Kidney epithelial cell (primary cell): ENCODE results near the gene SMIM28. TPM values are rescaled to one million over a fixed set of nuclear protein-coding genes. Genes with fewer than 3 reads are reported as not detected.
"Not testable (repeated sequence)": the region's sequence is repeated elsewhere in the genome, so short reads cannot be mapped to it uniquely, and the experiment has no call there.

Source experiments
- DNase-seq: peaks from one replicate; pipeline ENCODE4 v3.0.0-alpha.2; 2010; ENCODE audit warnings: low read depth
- H3K27me3 ChIP-seq: 2 replicates; pipeline ENCODE4 v1.6.0; 2011; ENCODE audit warnings: low read length; ENCODE audit not compliant: control insufficient read depth, insufficient read depth
- H3K36me3 ChIP-seq: 2 replicates; pipeline ENCODE4 v1.5.1; 2011; ENCODE audit warnings: low read length; ENCODE audit not compliant: control insufficient read depth, insufficient read depth
- H3K4me3 ChIP-seq: 2 replicates; pipeline ENCODE4 v1.5.1; 2011; ENCODE audit warnings: low read depth, mild to moderate bottlenecking, control low read depth, low read length
- total RNA-seq: library from RNA; depleted of rRNA; stranded (reverse); fragments of >200 nt; gene quantifications from 2 replicates; pipeline ENCODE4 v1.2.3, GENCODE V29; 2015
- TF ChIP-seq, protein P1 (sequence below): IDR thresholded peaks from 2 replicates; pipeline ENCODE4 v1.5.1; 2011; ENCODE audit warnings: mild to moderate bottlenecking, moderate library complexity, low read length, control low read depth, inconsistent platforms; ENCODE audit not compliant: insufficient read depth, poor library complexity, severe bottlenecking

Gene SMIM28
- total RNA-seq, 1 donor from 2014 or later, result not detected

DNA sequence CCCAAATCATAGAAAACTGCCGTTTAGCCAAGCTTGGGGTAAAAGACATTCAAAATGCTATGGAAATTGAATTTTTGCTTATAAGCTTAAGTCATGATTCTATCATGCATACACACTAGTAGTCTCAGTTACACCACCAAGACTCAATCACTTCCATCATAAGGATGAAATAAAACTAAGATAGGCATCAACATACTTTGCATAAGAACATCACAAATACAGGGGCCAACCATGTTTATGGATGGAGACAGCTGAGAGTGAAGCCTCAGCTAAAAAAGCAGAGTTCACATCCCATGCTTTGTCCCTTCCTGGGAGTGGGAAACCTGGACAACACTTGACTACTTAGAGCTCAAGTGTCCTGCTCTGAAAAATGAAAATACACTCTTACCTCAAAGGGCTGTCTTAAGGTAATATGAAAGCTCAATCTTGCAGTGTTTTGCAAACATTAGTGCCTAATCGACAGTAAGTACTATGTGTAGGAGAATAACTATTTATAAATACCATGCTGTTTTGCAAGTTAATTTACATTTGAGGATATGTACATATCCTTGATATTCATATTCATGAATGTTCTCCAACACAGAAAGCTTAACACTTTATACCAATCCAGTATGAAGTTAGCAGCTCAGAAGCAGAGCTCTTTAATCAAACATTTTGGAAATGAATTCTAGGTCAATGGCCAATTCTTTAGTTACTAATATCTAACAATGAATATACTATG is 32.0 kb upstream of the SMIM28 start:
- Histone ChIP-seq H3K27me3 (no peaks in the 10 kb centered on the region), H3K4me3 (no peak overlapping the region), H3K36me3 (no peaks in the 10 kb centered on the region)
- DNase-seq, result no peak
- TF ChIP-seq, protein P1, sequence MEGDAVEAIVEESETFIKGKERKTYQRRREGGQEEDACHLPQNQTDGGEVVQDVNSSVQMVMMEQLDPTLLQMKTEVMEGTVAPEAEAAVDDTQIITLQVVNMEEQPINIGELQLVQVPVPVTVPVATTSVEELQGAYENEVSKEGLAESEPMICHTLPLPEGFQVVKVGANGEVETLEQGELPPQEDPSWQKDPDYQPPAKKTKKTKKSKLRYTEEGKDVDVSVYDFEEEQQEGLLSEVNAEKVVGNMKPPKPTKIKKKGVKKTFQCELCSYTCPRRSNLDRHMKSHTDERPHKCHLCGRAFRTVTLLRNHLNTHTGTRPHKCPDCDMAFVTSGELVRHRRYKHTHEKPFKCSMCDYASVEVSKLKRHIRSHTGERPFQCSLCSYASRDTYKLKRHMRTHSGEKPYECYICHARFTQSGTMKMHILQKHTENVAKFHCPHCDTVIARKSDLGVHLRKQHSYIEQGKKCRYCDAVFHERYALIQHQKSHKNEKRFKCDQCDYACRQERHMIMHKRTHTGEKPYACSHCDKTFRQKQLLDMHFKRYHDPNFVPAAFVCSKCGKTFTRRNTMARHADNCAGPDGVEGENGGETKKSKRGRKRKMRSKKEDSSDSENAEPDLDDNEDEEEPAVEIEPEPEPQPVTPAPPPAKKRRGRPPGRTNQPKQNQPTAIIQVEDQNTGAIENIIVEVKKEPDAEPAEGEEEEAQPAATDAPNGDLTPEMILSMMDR, result no peak

DNA sequence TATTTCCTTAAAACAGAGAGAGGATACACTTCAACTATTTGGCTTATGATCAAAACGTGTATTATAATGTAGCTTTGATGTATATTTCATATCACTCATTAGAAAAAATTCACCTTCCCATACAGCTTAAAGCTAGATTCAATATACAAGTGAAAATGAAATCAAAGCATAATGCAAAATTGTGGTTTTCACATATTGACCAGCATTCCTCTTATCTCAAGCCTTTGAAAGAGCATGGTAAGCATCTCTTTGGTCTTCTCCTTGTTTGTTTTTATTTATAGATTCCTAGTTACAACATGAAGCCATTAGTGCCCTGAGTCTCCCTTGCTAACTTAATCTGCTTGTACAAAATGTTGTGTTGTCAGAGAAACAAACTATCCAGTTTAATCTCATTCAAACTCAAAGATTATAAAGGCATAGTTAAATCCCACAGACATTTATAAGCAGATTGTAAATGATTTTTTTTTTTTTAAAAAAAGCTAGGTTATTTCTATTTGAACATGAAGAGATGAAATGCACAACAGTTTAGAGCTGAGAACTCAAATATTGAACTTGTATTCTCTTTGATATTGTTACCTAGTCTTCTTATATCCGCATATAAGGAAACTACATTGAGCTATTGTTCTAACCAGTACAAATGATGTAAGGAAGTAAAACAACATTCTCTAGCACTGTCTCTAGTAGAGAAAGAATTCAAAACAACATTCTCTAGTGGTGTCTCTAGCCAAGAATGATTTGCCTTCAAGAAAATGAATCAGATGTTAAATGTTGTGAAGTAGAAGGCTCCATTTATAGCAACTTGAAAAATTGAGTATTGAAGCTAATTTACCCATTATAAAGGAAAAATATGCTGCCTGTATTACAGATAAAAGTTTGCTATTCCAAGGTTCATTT is 31.2 kb upstream of the SMIM28 start:
- TF ChIP-seq, protein P1, result no peak
- DNase-seq, result peak; percentile 2
- no peaks in the 10 kb centered on the region for H3K36me3 ChIP-seq

DNA sequence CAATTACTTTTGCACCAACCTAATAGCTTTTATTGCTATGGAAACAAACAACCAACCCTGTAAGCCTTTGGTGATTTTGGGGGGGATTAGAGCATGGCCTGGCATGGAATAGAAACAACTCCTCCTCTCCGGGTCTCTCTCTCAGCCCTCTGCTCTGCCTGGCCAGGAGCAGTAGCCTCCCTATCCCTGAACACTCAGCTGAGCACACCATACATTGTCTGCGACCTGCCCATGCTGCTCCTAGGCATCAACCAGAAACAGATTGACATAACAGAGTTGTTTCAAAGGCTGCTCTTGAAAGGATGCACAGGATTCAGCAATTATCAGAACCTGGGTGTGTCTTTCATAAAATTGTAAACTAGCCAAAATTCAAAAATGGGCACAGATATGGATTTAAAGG is 29.8 kb upstream of the SMIM28 start:
- Histone ChIP-seq H3K27me3 (no peaks in the 10 kb centered on the region), H3K36me3 (no peaks in the 10 kb centered on the region)
- TF ChIP-seq, protein P1, result no peak

More for the DNA sequence above, 31.2 kb upstream of the SMIM28 start:
- Histone ChIP-seq H3K27me3 (no peaks in the 10 kb centered on the region), H3K4me3 (no peak overlapping the region)

DNA sequence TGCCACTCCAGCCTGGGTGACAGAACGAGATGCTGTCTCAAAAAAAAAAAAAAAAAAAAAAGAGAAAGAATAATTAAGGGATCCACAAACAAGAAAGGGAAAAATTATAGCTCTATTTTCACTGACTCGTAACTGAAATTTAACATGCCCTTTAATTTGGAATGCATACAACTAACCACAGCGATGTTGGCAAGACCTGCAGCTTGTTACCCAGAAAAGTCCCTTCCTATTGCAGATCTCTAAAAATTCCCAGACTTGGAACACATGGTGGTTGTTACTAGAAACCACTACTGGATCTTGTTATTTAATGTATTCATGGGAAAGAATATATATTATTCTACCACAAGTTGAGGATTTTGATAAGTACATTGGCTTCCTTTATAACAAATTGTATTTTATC is 27.8 kb upstream of the SMIM28 start:
- DNase-seq, result no peak
- TF ChIP-seq, protein P1, result no peak
- Histone ChIP-seq H3K36me3 (no peaks in the 10 kb centered on the region), H3K27me3 (no peaks in the 10 kb centered on the region), H3K4me3 (no peak overlapping the region)

More for the DNA sequence above, 29.8 kb upstream of the SMIM28 start:
- no peak for DNase-seq
- no peak overlapping the region for H3K4me3 ChIP-seq

DNA sequence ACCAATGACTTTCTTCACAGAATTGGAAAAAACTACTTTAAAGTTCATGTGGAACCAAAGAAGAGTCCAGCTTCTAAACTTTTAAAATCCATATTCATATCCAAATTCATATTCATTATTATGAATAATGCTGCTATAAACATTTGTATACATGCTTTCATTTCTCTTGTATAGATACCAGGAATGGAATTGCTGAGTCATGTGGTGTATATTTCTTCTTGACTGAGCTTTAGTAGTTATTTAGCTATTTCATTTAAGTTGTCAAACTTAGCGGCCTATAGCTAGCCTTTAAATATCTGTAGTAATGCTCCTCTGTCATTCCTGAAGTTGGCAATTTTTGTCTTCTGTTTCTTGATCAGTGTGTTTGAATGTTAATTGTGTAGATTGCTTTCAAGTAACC is 19.8 kb upstream of the SMIM28 start:
- no peaks in the 10 kb centered on the region for H3K36me3 ChIP-seq
- no peaks in the 10 kb centered on the region for H3K27me3 ChIP-seq
- no peak overlapping the region for H3K4me3 ChIP-seq
- TF ChIP-seq, protein P1, result no peak
- no peak for DNase-seq

DNA sequence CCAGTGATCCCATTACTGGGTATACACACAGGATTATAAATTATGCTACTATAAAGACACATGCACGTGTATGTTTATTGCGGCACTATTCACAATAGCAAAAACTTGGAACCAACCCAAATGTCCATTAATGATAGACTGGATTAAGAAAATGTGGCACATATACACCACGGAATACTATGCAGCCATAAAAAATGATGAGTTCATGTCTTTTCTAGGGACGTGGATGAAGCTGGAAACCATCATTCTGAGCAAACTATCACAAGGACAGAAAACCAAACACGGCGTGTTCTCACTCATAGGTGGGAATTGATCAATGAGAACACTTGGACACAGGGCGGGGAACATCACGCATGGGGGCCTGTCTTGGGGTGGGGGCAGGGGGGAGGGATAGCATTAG is 9.0 kb upstream of the SMIM28 start:
- not testable (repeated sequence) for H3K4me3 ChIP-seq, H3K36me3 ChIP-seq, DNase-seq, H3K27me3 ChIP-seq
